Measurements from ENCODE around the gene HMOX2.

The HMOX2 gene

GRCh38 chr16:4475880-4476788 lies at the start of gene HMOX2:
Gene HMOX2 (plus strand): TSS chr16:4476398. CDS start chr16:4505525, 29,127 bp downstream.
- Histone ChIP-seq H3K4me3 (ENCODE audit: low read depth in 1 of 2, low read length in 2 of 2) (peak within 1 kb of the TSS; percentile 68 to 87), H3K36me3 (ENCODE audit: control insufficient read depth in 1 of 2, insufficient read depth in 2 of 2, low read length in 2 of 2) (no peaks in the 10 kb centered on the region), H3K9me3 (ENCODE audit: control insufficient read depth in 1 of 2, low read length in 2 of 2) (no peaks in the 10 kb centered on the region), H3K27me3 (ENCODE audit: low read depth, low read length) (no peaks in the 10 kb centered on the region), H3K4me1 (ENCODE audit: control insufficient read depth in 1 of 2, insufficient read depth in 2 of 2, low read length in 2 of 2) (peaks cover 4 to 17% of the 10 kb centered on the region in 2 donors), H3K27ac (ENCODE audit: low read length) (no peak within 1 kb of the TSS)

DNA sequence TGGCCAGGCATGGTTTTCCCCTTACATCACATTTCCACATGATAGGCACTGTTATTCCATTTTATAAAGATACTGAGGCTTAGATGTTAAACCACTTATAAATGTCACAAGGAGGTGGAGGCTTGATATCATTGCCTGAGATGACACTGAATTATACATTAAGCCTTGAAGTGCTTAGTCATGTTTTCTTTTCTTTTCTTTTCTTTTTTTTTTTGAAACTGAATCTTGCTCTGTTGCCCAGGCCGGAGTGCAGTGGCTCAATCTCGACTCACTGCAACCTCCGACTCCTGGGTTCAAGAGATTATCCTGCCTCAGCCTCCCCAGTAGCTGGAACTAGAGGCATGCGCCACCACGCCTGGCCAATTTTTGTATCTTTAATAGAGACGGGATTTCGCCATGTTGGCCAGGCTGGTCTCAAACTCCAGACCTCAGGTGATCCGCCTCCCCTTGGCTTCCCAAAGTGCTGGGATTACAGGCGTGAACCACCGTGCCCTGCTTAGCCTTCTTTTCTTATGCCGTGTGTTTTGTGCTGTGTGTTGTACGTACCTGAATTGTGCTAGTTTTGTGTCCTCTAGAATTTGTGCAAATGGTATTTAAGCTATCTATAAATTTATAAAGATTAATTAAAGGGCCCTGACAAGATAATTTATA lies 49.4 kb upstream of the HMOX2 start:
- Histone ChIP-seq H3K9me3 (ENCODE audit: control insufficient read depth in 1 of 2, low read length in 2 of 2) (no peaks in the 10 kb centered on the region), H3K4me1 (ENCODE audit: control insufficient read depth in 1 of 2, insufficient read depth in 2 of 2, low read length in 2 of 2) (peaks cover 6 to 18% of the 10 kb centered on the region in 2 donors), H3K27ac (ENCODE audit: low read length) (peak overlapping the region; percentile 99), H3K27me3 (ENCODE audit: low read depth, low read length) (no peaks in the 10 kb centered on the region), H3K36me3 (ENCODE audit: control insufficient read depth in 1 of 2, insufficient read depth in 2 of 2, low read length in 2 of 2) (peaks cover 0 to 7% of the 10 kb centered on the region in 2 donors), H3K4me3 (ENCODE audit: low read depth in 1 of 2, low read length in 2 of 2) (peak overlapping the region; percentile 76 to 87)

- H3K9me3 ChIP-seq (ENCODE audit: control insufficient read depth in 1 of 2, low read length in 2 of 2) = no peaks in the 10 kb centered on the region
- H3K4me1 ChIP-seq (ENCODE audit: control insufficient read depth in 1 of 2, insufficient read depth in 2 of 2, low read length in 2 of 2) = peaks cover 6 to 18% of the 10 kb centered on the region in 2 donors
- no peak overlapping the region for H3K4me3 ChIP-seq (ENCODE audit: low read depth in 1 of 2, low read length in 2 of 2)
- H3K27me3 ChIP-seq (ENCODE audit: low read depth, low read length) = no peaks in the 10 kb centered on the region
- no peak overlapping the region for H3K27ac ChIP-seq (ENCODE audit: low read length)
- peaks cover 0 to 7% of the 10 kb centered on the region in 2 donors for H3K36me3 ChIP-seq (ENCODE audit: control insufficient read depth in 1 of 2, insufficient read depth in 2 of 2, low read length in 2 of 2)
These were observed 47.7 kb upstream of the HMOX2 start for GRCh38 chr16:4428500-4428899.

DNA sequence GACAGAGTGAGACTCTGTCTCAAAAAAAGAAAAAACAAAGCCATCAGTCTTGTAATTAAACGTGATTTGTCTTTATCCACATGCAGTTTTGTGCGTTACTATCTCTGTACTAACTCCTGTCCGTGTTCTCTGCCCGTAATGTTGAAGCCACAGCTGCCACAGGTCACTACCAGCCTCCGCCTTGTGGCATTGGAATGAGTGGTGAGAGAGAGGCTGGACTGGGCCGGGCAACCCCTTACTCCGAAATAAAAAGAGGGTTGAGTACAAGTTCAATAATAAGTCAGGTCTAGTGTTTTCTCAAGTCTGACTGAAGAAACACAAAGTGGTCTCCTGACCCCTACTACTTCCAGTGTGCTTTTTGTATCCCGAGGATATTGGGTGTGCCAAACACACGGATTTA lies 45.2 kb upstream of the HMOX2 start:
- peaks cover 6 to 14% of the 10 kb centered on the region in 2 donors for H3K4me1 ChIP-seq (ENCODE audit: control insufficient read depth in 1 of 2, insufficient read depth in 2 of 2, low read length in 2 of 2)
- H3K36me3 ChIP-seq (ENCODE audit: control insufficient read depth in 1 of 2, insufficient read depth in 2 of 2, low read length in 2 of 2) = peaks cover 18 to 19% of the 10 kb centered on the region in 2 donors
- H3K27me3 ChIP-seq (ENCODE audit: low read depth, low read length) = no peaks in the 10 kb centered on the region
- H3K27ac ChIP-seq (ENCODE audit: low read length) = no peak overlapping the region
- H3K9me3 ChIP-seq (ENCODE audit: control insufficient read depth in 1 of 2, low read length in 2 of 2) = no peaks in the 10 kb centered on the region
- no peak overlapping the region for H3K4me3 ChIP-seq (ENCODE audit: low read depth in 1 of 2, low read length in 2 of 2)

DNA sequence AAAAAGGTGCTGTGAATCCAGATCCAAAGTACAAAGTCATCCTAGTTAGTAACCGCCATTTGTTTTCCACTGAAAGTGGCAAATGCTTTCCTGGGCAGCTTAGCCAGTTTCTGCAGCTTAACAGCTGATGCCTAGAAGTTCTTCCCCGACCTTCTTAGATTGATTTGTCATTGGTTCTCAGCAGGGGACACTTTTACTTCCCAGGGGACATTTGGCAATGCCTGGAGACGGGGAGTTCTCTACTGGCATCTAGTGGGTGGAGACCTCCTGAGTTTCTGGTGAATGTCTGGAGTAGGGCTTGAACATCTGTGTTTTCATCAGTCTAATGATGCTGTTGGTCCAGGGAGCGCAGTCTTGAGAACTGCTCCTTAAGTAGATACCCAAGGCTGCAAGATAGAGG lies 43.0 kb upstream of the HMOX2 start:
- H3K36me3 ChIP-seq (ENCODE audit: control insufficient read depth in 1 of 2, insufficient read depth in 2 of 2, low read length in 2 of 2) = peaks cover 31 to 38% of the 10 kb centered on the region in 2 donors
- no peaks in the 10 kb centered on the region for H3K9me3 ChIP-seq (ENCODE audit: control insufficient read depth in 1 of 2, low read length in 2 of 2)

GRCh38 chr16:4433914-4434787 lies 42.0 kb upstream of the HMOX2 start:
- Histone ChIP-seq H3K36me3 (ENCODE audit: control insufficient read depth in 1 of 2, insufficient read depth in 2 of 2, low read length in 2 of 2) (peaks cover 33 to 38% of the 10 kb centered on the region in 2 donors), H3K27ac (ENCODE audit: low read length) (no peak overlapping the region), H3K9me3 (ENCODE audit: control insufficient read depth in 1 of 2, low read length in 2 of 2) (no peaks in the 10 kb centered on the region), H3K4me3 (ENCODE audit: low read depth in 1 of 2, low read length in 2 of 2) (no peak overlapping the region), H3K4me1 (ENCODE audit: control insufficient read depth in 1 of 2, insufficient read depth in 2 of 2, low read length in 2 of 2) (no peaks in the 10 kb centered on the region), H3K27me3 (ENCODE audit: low read depth, low read length) (no peaks in the 10 kb centered on the region)

More for the DNA sequence above, 43.0 kb upstream of the HMOX2 start:
- no peak overlapping the region for H3K4me3 ChIP-seq (ENCODE audit: low read depth in 1 of 2, low read length in 2 of 2)
- H3K4me1 ChIP-seq (ENCODE audit: control insufficient read depth in 1 of 2, insufficient read depth in 2 of 2, low read length in 2 of 2) = no peaks in the 10 kb centered on the region
- no peaks in the 10 kb centered on the region for H3K27me3 ChIP-seq (ENCODE audit: low read depth, low read length)
- H3K27ac ChIP-seq (ENCODE audit: low read length) = no peak overlapping the region

DNA sequence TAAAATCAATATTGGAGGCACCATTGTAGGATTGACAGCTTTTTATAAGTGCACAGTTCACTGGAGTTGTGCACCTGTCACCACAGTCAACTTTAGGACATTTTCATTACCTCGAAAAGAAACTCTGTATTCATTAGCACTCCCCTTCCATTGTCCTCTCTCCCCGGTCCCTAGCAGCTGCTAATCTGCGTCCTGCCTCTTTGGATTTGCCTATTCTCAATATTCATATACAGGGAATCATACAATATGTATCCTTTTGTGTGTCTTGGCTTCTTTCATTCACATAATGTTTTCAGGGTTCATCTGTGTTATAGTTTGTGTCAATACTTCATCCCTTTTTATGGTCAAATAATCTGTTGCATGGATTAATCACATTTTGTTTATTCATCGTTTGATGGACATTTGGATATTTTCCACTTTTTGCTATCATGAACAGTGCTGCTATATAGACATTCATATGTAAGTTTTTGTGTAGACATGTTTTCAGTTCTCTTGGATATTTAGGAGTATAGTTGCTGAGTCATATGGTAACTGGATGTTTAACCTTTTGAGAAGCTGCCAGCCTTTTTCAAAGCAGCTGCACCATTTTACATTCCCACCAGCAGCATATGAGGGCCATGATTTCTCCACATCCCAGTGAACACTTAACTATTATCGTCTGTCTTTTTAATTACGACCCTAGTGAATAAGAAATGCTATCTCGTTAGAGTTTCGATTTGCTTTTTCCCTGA lies 40.7 kb upstream of the HMOX2 start:
- Histone ChIP-seq H3K4me3 (ENCODE audit: low read depth in 1 of 2, low read length in 2 of 2) (no peak overlapping the region), H3K36me3 (ENCODE audit: control insufficient read depth in 1 of 2, insufficient read depth in 2 of 2, low read length in 2 of 2) (peaks cover 40 to 48% of the 10 kb centered on the region in 2 donors), H3K27ac (ENCODE audit: low read length) (no peak overlapping the region), H3K9me3 (ENCODE audit: control insufficient read depth in 1 of 2, low read length in 2 of 2) (no peaks in the 10 kb centered on the region), H3K27me3 (ENCODE audit: low read depth, low read length) (no peaks in the 10 kb centered on the region), H3K4me1 (ENCODE audit: control insufficient read depth in 1 of 2, insufficient read depth in 2 of 2, low read length in 2 of 2) (no peaks in the 10 kb centered on the region)

DNA sequence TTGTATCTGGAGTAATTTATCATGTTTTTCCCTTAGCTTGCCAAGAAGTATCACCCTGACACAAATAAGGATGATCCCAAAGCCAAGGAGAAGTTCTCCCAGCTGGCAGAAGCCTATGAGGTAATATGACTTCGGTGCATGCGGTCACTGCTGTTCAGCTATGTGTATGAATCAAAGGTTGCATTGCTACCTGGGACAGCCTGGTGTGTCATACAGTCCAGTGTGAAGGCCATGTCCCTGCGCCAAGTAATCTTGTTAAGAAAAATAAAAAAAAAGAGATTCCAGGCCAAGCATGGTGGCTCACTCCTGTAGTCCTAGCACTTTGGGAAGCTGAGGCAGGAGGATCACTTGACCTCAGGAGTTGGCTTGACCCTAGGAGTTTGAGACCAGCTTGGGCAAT lies 38.8 kb upstream of the HMOX2 start:
- no peaks in the 10 kb centered on the region for H3K27me3 ChIP-seq (ENCODE audit: low read depth, low read length)
- no peak overlapping the region for H3K27ac ChIP-seq (ENCODE audit: low read length)
- peaks cover 58 to 61% of the 10 kb centered on the region in 2 donors for H3K36me3 ChIP-seq (ENCODE audit: control insufficient read depth in 1 of 2, insufficient read depth in 2 of 2, low read length in 2 of 2)
- H3K9me3 ChIP-seq (ENCODE audit: control insufficient read depth in 1 of 2, low read length in 2 of 2) = no peaks in the 10 kb centered on the region
- no peak overlapping the region for H3K4me3 ChIP-seq (ENCODE audit: low read depth in 1 of 2, low read length in 2 of 2)
- no peaks in the 10 kb centered on the region for H3K4me1 ChIP-seq (ENCODE audit: control insufficient read depth in 1 of 2, insufficient read depth in 2 of 2, low read length in 2 of 2)

DNA sequence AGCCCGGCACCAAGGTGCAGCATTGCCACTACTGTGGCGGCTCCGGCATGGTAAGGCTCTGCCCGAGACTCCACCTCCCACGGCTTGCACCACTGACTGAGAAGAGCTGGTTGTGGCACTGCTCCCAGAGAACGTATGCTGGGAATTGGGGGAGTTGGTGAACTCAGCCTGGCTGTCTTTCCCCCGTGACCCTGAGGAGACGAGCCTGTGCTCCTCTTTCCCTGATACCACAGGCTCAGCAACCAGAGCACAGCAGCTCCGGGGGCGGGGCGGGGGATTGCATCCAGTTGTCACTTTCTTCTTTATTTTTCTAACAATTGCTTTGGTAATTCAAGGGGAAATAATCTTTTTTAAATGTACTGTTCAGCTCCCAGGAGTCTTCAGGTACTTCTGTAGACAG lies 33.8 kb upstream of the HMOX2 start:
- no peak overlapping the region for H3K4me3 ChIP-seq (ENCODE audit: low read depth in 1 of 2, low read length in 2 of 2)
- H3K36me3 ChIP-seq (ENCODE audit: control insufficient read depth in 1 of 2, insufficient read depth in 2 of 2, low read length in 2 of 2) = peaks cover 63 to 82% of the 10 kb centered on the region in 2 donors
- no peaks in the 10 kb centered on the region for H3K4me1 ChIP-seq (ENCODE audit: control insufficient read depth in 1 of 2, insufficient read depth in 2 of 2, low read length in 2 of 2)
- no peaks in the 10 kb centered on the region for H3K9me3 ChIP-seq (ENCODE audit: control insufficient read depth in 1 of 2, low read length in 2 of 2)
- no peaks in the 10 kb centered on the region for H3K27me3 ChIP-seq (ENCODE audit: low read depth, low read length)
- H3K27ac ChIP-seq (ENCODE audit: low read length) = no peak overlapping the region

DNA sequence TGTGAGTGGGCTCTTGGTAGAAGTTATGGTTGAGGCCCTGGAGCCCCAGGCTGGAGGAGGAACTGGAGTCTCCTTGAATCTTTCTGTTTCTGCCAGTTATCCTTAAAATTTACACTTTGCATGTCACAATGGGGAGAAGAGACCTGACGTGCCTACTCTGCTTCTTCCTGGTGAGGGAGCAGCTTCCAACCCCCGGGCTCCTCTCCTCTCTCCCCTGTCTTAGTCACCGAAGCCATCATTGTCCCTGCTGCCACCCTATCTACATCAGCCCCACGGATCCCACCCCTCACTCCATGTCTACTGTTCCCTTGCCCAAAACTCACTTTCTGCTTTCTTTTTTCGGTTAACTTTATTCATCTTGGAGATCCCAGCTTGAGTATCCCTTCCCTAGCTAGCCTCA lies 32.9 kb upstream of the HMOX2 start:
- peaks cover 59 to 80% of the 10 kb centered on the region in 2 donors for H3K36me3 ChIP-seq (ENCODE audit: control insufficient read depth in 1 of 2, insufficient read depth in 2 of 2, low read length in 2 of 2)
- no peaks in the 10 kb centered on the region for H3K9me3 ChIP-seq (ENCODE audit: control insufficient read depth in 1 of 2, low read length in 2 of 2)

More for the DNA sequence above, 32.9 kb upstream of the HMOX2 start:
- Histone ChIP-seq H3K4me3 (ENCODE audit: low read depth in 1 of 2, low read length in 2 of 2) (no peak overlapping the region), H3K27ac (ENCODE audit: low read length) (no peak overlapping the region), H3K27me3 (ENCODE audit: low read depth, low read length) (no peaks in the 10 kb centered on the region), H3K4me1 (ENCODE audit: control insufficient read depth in 1 of 2, insufficient read depth in 2 of 2, low read length in 2 of 2) (no peaks in the 10 kb centered on the region)

All from muscle layer of duodenum (tissue), 2 donors.